ENCODE measurements around the gene MAPK9.

MAPK9 gene

GRCh38 chr5:180291234-180291940, 496 bp downstream of the MAPK9 start:
- no peak for DNase-seq

- no peak for DNase-seq
Measured at GRCh38 chr5:180290568-180291233, 1.2 kb downstream of the MAPK9 start.

DNA sequence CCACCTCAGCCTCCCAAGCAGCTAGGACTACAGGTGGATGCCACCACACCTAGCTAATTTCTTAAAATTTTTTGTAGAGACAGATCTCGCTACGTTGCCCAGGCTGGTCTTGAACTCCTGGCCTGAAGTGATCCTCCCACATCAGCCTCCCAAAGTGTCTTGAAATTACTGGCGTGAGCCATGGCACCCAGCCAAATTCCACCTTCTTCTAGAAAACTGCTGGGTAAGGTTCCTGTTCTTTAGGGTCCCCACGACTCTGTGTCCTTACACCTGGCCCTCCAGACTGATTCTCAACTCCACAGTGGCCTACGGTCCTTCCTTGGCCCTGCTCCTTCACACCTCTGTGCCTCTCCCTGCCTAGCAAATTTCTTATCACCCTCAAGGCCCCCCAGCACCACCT, 1.9 kb downstream of the MAPK9 start:
- DNase-seq = no peak

DNA sequence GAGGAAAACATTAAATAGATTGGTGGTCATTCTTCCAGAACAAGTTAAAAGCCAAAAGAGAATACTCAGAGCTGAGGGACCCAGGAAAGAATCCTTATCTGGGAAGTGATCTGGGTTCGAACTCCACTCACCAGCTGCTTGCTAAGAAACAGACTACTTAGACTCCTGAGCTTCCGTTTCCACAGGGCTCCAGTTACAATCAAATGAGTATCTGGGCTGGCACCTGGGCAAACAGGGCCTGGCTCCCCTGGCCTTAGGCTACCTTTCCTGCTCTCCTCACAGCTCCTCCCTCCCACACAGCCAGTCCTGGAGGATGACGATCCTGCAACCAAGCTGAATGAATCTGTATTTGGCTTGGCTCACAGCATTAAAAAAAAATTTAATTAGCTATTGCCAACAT, 2.5 kb downstream of the MAPK9 start:
- DNase-seq = no peak

DNA sequence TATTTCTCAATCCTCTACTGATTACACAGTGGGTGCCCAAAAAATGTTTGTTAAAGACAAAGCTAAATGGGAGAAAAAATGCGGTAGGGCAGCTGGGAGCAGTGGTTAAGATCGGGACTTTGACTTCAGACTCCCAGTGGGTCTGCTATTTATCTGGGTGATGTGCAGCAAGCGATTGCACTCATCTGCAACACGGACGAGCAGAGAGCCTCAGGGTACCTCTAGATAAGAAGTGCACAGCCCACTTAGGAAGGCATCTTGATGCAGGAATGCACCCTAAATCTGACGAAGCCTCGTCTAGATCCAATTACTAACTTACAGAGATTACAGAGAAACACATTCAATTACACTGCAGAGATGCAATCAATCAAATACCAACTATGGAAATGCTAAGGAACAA, 4.0 kb downstream of the MAPK9 start:
- DNase-seq = no peak

- DNase-seq = no peak
Measured at GRCh38 chr5:180287404-180287803, 4.5 kb downstream of the MAPK9 start.

GRCh38 chr5:180284149-180284548, 7.7 kb downstream of the MAPK9 start:
- DNase-seq = no peak

- DNase-seq = no peak
Measured at GRCh38 chr5:180283026-180283615, 8.8 kb downstream of the MAPK9 start.

GRCh38 chr5:180282281-180282680, 9.6 kb downstream of the MAPK9 start:
- no peak for DNase-seq

- DNase-seq = no peak
Measured at GRCh38 chr5:180281706-180282105, 10.2 kb downstream of the MAPK9 start.

DNA sequence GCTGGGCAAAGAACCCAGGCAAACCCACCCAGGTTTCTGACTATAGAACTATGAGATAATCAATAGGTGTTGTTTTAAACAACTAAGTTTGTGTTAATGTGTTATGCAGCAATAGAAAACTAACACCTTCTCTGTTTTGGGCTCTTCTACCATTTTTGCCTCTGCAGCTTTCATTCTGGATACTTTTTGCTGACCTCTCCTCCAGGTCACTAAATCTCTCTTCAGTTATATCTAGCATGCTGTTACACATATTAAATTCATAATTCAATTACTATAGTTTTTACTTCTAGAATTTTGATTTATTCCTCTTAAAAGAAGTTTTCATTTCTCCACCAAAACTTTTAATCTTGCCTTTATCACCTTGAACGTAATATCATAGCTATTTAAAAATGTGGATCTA, 17.2 kb downstream of the MAPK9 start:
- no peak for DNase-seq

DNA sequence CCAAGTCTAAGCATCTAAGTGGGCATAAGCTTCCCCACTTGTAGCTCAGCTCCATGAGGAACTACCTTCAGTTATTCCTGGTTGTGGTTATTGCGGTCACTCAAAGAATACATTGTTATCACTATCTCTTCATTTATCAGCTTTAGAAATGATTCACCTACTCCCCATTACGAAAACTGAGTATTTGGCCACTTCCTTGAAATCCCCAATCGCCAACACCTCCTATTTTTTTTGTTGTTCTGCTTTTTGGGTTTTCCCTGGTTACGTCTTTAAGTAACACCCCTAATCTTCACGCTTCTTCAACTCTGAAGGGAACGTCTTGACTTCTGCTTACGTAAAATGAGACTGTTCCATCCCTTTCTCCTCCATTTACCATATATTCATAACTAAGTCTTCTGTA, 20.7 kb downstream of the MAPK9 start:
- DNase-seq = no peak

DNA sequence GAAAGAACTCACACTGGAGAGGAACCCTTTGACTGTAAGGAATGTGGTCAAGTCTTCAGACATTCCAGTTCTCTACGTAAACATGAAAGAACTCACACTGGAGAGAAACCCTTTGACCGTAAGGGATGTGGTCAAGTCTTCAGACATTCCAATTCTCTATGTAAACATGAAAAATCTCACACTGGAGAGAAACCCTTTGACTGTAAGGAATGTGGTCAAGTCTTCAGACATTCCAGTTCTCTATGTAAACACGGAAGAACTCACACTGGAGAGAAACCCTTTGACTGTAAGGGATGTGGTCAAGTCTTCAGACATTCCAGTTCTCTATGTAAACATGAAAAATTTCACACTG, 32.6 kb downstream of the MAPK9 start:
- no peak for DNase-seq

DNA sequence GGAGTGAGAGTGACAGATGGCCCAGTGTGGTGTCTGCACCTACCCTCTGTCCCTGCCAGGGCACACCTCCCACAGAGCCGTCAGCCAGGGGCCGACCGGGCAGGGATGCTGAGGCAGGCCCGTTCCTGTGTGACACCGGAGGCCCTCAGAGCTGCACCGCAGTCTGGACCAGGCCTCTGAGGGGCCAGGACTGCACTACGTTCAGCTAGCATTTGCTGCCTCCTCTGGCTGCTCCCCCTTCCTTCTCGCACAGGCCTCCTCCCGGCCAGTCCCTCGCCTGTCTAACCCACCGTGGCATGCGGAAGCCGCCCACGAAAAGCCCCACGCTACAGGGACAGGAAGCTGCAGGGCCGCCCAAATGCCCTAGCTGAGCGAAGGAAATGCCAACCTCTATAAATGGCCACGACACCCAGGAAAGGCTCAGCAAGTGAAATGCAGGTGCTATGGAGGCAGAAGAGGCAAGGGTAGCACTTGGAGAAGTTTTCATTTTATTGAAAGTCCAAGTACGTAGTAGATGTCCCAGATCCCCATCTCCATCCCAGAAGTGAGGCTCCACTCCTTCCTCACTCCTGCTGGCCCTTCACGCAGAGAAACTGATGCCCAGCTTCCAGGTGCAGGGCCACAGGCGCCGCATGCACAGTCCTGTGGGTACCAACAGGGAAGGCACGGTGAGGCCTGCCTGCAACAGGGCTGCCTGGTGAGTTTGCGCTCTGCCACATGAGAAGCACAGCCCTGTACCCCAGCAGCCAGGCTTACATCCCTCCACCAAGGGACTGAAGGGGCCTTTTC, 38.7 kb downstream of the MAPK9 start:
- DNase-seq = no peak

DNA sequence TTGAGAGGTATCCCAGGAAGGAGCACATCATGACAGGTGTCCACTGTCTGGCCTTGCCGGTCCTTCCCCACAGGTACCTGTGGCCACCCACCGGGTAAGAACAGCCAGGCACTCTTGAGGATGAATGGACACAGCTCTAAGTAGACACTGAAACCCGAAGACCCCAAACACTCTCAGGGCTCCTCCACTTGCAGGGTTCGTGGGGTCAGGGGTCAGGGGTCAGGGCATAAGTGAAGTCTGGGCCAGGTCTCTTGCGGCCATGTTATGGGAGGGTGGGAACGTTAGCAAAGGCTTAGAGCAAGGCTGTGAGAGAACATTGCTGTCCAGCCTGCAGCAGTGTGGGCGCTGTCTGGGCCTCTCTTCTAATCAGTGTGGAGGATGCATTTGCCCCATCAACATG, 40.0 kb downstream of the MAPK9 start:
- DNase-seq = no peak

GRCh38 chr5:180251141-180251540, 40.7 kb downstream of the MAPK9 start:
- DNase-seq = no peak

DNA sequence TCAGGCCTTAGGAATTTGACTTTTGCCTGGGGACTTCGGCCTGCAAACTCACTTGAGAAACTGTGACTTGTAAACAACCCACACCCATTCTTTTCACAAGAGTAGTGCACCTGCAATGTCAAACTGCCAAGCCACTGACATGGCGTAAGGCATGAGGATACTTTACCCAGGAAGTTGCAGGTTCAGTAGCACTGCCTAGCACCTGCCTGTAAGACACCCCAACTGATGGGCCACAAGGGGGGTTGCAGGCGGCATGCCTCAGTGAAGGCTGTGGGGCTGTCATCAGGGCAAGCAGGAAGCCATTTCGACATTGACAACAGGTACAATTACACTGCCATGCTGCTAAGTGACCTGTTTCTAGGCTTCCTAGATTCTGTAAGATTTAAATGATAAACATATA, 41.6 kb downstream of the MAPK9 start:
- DNase-seq = no peak

DNA sequence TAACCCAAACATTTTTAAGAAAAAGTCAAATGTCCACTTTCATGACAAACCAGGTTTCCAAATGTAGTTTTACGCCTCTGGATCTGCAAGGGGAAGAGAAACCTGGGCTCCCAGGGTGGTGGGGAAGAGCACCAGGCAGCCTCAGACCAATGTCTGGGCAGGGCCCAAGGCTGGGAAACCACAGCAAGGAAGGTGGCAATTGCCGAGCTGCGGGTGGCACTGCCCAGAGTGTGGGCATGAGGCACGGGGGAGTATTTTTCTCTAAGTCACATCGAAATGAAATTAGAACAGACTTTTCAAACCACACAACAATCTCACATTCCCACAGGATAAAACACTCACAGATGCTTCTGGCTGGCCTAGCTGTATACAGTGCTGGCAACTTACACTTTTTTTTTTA, 50.3 kb downstream of the MAPK9 start:
- no peak for DNase-seq

DNA sequence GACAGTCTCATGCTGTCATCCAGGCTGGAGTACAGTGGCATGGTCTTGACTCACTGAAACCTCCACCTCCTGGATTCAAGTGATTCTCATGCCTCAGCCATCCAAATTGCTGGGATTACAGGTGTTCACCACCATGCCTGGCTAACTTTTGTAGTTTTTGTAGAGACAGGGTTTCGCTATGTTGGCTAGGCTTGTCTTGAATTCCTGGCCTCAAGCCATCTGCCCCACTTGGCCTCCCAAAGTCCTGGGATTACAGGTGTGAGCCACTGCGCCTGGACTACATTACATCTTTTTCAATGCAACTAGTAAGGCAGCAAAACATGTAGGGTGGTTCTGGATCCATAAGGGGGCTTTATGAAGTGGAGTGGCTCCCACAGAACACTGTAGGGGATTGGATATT, 53.3 kb downstream of the MAPK9 start:
- no peak for DNase-seq

- no peak for DNase-seq
Measured at GRCh38 chr5:180235846-180236245, 56.0 kb downstream of the MAPK9 start.

GRCh38 chr5:180235077-180235476, 56.8 kb downstream of the MAPK9 start:
- no peak for DNase-seq

- no peak for DNase-seq
Measured at GRCh38 chr5:180234271-180234670, 57.6 kb downstream of the MAPK9 start.

DNA sequence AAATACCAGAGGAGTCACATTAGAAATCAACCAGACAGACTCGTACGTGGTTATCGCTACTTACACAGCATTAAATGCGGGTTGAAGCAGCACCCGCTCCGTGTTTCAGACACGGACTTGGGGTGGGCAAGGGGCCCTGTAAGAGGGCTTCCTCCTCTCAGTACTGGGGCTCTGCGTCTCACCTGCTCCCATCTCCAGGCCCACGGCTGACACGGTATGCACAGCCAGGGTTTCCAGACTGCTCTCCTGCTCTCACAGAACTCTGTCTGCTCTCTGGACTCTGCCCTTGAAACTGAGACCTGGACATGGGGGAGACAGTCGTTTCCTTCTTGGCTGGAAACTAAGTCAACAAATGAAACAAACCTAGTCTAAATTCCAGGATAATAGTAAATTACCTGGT, 58.2 kb downstream of the MAPK9 start:
- DNase-seq = no peak

DNA sequence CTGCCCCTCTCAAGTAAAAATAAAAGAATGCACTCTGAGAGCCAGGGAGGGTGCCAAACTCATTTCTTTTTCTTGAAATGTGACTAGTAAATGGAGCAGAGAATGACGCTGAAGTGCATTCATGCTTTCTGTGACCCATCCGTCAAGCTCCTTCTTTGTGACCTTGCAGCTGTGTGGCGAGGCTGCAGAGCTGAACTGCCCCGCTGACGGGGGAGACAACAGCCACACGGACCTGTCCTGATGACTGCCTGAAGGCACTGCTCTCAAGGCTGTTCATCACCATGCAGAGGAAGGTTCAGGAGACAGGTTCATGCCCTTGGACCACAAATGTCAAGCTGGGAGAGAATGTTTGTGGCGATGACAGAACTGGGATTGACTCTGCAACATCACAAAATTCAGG, 61.9 kb downstream of the MAPK9 start:
- no peak for DNase-seq
